ENCODE data around the gene MRPL23. TPM values are rescaled to one million over a fixed set of nuclear protein-coding genes. Genes with fewer than 3 reads are reported as not detected.
"Not testable (repeated sequence)": the region's sequence is repeated elsewhere in the genome, so short reads cannot be mapped to it uniquely, and the experiment has no call there.

Gene MRPL23
- total RNA-seq, 2 donors from 2014 or later = 128 to 210 TPM

DNA sequence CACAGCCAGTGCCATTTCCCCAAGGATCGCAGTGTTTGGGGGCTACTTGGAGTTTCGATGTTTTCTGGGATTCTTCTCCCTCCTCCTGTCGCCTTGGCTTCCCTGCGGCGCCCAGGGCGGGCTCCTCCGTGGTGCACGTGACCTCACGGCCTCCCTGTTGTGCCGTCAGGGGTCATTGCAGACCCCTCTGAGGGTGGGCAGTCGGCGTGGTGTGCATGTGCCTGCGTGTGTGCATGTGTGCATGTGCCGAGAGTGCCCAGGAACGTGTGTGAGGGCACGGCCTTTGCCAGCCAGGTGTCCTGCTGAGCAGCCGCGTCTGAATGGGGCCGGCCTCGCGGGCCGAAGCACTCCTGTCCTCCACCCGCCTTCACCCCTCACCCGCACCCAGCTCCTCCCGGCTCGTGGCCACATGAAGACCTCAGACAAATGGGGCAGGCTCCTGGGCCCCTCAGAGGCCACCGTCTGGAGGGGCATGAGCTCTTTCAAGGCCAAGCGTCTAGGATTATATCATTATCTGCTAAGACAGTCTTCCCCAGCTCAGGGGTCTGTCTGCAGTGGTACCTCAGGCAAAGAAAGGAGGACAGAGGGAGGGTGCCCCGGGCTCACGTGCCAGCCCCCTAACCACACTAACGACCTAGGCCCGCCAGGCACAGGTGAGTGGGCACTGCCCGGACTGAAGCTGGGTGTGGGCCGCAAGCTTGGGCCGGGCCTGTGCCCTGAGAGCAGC, 9.4 kb upstream of the MRPL23 start:
- no peak overlapping the region for H3K4me3 ChIP-seq
- H3K27me3 ChIP-seq = no peaks in the 10 kb centered on the region
- DNase-seq (ENCODE audit: low spot score) = no peak
- no peak overlapping the region for H3K27ac ChIP-seq
- TF ChIP-seq, protein P1, sequence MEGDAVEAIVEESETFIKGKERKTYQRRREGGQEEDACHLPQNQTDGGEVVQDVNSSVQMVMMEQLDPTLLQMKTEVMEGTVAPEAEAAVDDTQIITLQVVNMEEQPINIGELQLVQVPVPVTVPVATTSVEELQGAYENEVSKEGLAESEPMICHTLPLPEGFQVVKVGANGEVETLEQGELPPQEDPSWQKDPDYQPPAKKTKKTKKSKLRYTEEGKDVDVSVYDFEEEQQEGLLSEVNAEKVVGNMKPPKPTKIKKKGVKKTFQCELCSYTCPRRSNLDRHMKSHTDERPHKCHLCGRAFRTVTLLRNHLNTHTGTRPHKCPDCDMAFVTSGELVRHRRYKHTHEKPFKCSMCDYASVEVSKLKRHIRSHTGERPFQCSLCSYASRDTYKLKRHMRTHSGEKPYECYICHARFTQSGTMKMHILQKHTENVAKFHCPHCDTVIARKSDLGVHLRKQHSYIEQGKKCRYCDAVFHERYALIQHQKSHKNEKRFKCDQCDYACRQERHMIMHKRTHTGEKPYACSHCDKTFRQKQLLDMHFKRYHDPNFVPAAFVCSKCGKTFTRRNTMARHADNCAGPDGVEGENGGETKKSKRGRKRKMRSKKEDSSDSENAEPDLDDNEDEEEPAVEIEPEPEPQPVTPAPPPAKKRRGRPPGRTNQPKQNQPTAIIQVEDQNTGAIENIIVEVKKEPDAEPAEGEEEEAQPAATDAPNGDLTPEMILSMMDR (IDR thresholded peaks at IDR 0.05) = no peak
- no peaks in the 10 kb centered on the region for H3K9me3 ChIP-seq
- H3K4me1 ChIP-seq = peaks cover 0 to 12% of the 10 kb centered on the region in 2 donors
- no peaks in the 10 kb centered on the region for H3K36me3 ChIP-seq

DNA sequence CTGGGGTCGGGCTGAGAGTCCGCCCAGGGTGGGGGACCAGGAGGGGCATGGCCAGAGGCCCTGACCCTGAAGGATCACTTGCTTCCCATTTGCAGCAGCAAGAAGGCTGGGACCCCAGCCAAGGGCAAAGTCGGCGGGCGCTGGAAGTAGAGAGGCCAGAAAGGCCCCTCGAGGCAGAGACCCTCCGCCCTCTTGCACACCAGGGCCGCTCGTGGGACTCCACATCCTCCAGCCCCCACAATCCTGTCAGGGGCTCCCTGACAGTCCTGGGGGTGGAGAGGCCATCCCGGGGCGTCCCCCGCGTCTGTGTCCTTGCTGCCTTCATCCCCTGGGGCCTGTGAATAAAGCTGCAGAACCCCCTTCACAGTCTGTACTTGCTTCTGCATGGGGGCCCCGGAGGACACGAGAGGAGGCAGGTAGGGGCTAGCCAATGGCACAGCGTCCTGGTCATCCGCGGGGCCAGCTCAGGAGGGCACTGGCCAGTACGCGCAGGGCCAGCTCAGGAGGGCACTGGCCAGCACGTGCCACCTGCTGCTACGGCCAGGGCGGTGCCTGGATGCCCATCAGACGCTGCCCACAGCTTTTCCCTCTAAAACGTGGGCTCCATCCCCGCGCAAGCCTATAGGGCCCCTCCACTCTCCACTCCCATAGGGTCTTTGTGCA, 8.7 kb upstream of the MRPL23 start:
- peak overlapping the region in 1 of 2 donors; percentile 39 for H3K27ac ChIP-seq
- DNase-seq (ENCODE audit: low spot score) = no peak
- H3K27me3 ChIP-seq = no peaks in the 10 kb centered on the region
- peak overlapping the region in 1 of 2 donors; percentile 3 for H3K4me3 ChIP-seq
- H3K36me3 ChIP-seq = no peaks in the 10 kb centered on the region
- H3K4me1 ChIP-seq = peaks cover 0 to 12% of the 10 kb centered on the region in 2 donors
- H3K9me3 ChIP-seq = no peaks in the 10 kb centered on the region
- TF ChIP-seq, protein P1 (IDR thresholded peaks at IDR 0.05) = no peak

DNA sequence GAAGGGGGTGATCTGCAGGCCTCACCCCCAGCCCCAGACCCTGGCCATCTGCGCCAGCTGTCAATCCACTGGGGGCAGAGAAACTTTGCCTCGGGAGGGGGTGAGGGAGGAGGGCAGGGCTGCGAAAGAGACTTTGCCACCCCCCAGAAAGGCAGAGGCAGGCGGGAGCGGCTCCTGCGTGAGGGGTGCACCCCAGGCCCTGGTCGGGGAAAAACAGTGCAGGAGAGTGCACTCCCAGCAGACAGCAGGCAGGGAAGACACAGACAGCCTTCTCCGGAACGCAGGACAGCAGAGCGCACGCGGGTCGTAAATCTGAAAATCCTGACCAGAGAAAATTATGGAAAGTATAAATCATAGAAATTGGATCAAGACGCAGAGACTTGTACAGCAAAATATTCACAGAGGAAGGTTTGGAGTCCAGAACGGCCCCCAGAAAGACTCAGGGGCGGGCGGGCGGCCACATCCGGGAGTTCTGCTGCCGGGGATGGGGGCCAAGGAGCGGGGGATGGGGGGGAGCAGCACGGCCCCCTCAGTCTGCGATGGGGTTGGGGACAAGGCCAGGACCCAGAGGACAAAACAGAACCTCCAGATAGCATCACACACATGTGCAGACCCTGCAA, 8.0 kb upstream of the MRPL23 start:
- TF ChIP-seq, protein P1 (IDR thresholded peaks at IDR 0.05) = no peak
- Histone ChIP-seq H3K4me3 (peak overlapping the region in 1 of 2 donors; percentile 3), H3K36me3 (no peaks in the 10 kb centered on the region), H3K9me3 (no peaks in the 10 kb centered on the region), H3K27ac (peak overlapping the region in 1 of 2 donors; percentile 39), H3K4me1 (peaks cover 0 to 12% of the 10 kb centered on the region in 2 donors), H3K27me3 (no peaks in the 10 kb centered on the region)
- DNase-seq (ENCODE audit: low spot score) = no peak

DNA sequence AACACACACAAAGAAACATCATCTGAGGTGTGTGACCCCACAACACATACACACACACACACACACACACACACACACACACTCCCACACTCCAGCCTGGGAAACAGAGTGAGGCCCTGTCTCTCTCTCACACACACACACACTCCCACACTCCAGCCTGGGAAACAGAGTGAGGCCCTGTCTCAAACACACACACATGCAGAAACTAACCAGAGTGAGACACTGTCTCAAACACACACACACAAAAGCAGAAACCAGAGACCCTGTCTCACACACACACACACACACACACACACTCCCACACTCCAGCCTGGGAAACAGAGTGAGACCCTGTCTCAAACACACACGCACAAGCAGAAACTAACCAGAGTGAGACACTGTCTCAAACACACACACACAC, 7.3 kb upstream of the MRPL23 start:
- not testable (repeated sequence) for H3K27ac ChIP-seq; H3K27me3 ChIP-seq; H3K4me3 ChIP-seq; DNase-seq (ENCODE audit: low spot score); H3K36me3 ChIP-seq; H3K9me3 ChIP-seq
- peaks cover 0 to 12% of the 10 kb centered on the region in 2 donors for H3K4me1 ChIP-seq

DNA sequence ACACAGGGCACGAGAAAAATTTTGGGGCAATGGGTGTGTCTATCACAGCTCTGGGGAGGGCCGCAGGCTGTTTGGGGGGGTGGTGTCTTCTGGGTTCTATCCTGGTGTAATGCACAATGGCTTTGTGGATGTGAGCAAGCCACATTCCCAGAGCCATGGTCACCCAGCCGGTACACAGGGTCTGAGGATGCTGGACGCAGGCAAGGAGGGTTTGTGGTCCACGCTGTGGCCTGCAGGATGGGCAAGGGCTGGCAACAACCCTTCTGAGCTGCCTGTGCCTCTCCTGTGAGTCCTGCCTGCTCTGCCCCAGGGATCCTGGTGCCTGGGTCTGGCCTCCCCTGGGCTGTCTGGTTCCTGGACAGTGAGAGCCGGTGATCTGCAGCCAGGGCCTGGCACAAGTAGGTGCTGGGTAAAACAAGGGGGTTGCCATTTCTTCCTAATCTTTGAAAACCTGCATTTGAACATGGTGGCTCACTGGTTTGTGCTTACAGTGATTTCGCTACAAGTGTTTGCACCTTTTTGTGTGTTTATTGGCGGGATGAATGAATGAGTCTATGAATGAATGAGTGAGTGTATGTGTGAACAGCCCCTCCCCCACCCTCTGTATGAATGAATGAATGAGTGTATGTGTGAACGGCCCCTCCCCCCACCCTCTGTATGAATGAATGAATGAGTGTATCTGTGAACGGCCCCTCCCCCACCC, 4.4 kb upstream of the MRPL23 start:
- TF ChIP-seq, protein P1 (IDR thresholded peaks at IDR 0.05) = no peak
- H3K9me3 ChIP-seq = no peaks in the 10 kb centered on the region
- no peaks in the 10 kb centered on the region for H3K27me3 ChIP-seq
- H3K27ac ChIP-seq = no peak overlapping the region
- peaks cover 0 to 12% of the 10 kb centered on the region in 2 donors for H3K4me1 ChIP-seq
- DNase-seq (ENCODE audit: low spot score) = no peak
- H3K4me3 ChIP-seq = no peak overlapping the region
- no peaks in the 10 kb centered on the region for H3K36me3 ChIP-seq

DNA sequence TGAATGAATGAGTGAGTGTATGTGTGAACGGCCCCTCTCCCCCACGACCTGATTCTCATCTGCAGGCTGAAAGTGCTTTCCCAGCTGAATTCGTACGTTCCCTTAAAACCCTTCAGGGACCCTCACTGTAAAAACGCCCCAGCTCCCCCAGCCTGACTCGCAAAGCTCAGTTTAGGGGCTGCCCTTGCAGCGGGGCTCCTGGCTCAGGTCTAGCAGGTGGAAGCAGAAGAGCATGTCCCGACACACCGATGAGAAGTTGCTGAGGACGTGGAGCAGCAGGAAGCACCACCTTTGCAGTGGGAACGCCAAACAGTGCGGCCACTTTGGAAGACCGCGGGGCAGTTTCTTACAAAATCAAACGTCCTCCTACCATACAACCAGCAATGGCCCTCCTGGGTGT, 3.6 kb upstream of the MRPL23 start:
- Histone ChIP-seq H3K4me1 (peaks cover 0 to 9% of the 10 kb centered on the region in 2 donors), H3K27ac (no peak overlapping the region), H3K9me3 (no peaks in the 10 kb centered on the region), H3K36me3 (no peaks in the 10 kb centered on the region), H3K27me3 (no peaks in the 10 kb centered on the region), H3K4me3 (no peak overlapping the region)
- DNase-seq (ENCODE audit: low spot score) = no peak
- TF ChIP-seq, protein P1 (IDR thresholded peaks at IDR 0.05) = no peak

Data from right atrium auricular region (tissue), 2 donors.